HG03066 (cell line): Measurements from ENCODE around the gene TET2.
A peak's percentile ranks its signal among the peaks of the same experiment; 100 is the strongest.

Experiments used
- ATAC-seq: cut with Tn5 transposase; IDR thresholded peaks from one replicate; pipeline ENCODE4 v1.9.1; 2021; ENCODE audit warnings: low read depth; ENCODE audit not compliant: unreplicated experiment

TET2 gene

DNA sequence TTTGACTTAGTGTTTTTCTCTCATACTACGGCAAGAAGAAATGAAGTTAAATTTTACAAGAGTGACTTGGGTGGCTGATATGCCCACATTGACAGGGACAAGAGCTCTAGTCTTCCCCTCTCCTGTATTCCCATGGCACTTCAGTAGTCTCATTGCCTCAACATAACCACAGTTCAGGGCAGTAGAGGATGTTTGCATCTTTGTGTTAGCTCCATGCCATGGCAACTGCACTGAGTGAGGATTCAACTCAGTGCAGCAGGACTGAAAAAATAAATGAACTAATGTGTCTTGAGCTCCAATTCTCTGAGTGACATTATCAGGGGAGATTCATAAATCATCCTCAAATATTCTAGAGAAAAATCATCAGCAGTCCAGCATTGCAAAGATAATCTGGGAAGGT, 78.8 kb downstream of the TET2 start:
- no peak for ATAC-seq

DNA sequence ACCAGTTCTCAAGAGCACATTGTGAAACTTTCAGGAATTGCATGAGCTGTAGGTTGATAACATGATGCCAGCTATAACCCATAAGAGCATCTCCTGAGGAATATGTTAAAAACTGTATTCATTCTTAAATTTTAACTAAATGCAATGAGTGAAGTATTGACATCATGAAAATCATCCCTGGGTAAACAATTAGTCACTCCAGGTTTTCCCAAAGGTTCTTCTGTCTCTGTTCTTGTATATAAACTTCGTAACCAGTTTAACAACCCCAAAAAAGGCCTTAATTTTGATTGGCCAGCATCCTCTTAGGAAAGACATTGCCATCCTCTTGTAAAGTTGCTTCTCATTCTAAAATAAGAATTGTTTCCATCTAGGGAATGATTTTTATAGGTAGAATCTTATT, 80.4 kb downstream of the TET2 start:
- ATAC-seq: no peak

DNA sequence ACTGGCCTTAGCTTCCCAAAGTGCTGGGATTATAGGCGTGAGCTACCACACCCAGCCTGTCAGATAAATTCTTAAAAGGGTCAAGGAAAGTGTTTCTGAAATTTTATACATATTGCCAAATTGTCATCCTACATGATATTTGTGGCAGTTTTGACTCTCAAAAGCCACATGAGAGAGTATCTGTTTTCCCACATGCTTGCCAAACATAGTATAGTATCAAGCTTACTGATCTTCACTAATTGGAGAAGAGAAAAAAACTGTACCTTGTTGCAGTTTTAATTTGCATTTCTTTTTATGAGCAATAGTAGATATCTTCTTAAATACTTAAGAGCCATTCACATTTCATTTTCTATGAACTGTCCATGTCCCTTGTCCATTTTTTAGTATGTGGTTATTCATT, 83.6 kb downstream of the TET2 start:
- ATAC-seq: no peak

DNA sequence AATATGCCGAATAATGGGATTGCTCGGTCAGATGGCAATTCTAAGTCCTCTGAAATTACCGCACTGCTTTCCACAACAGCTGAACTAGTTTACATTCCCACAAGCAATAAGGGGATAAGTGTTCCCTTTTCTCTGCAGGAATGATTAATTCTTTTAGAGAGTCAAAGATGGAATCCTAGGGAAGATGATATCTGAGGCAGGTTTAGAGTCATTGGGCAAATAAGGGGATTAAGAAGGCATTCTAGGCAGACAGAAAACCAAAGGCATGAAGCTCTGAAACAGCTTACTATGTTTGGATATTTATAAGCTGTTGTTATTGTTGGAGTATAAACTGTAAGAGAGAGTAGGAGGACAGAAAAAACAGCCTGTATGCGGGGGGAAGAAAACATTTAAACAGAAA, 85.7 kb downstream of the TET2 start:
- ATAC-seq: no peak

DNA sequence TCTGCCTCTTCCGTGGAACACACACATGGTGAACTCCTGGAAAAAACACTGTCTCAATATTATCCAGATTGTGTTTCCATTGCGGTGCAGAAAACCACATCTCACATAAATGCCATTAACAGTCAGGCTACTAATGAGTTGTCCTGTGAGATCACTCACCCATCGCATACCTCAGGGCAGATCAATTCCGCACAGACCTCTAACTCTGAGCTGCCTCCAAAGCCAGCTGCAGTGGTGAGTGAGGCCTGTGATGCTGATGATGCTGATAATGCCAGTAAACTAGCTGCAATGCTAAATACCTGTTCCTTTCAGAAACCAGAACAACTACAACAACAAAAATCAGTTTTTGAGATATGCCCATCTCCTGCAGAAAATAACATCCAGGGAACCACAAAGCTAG, 87.9 kb downstream of the TET2 start:
- ATAC-seq: no peak

- peak; percentile 90 for ATAC-seq
Observed at GRCh38 chr4:105236202-105236915, 89.7 kb downstream of the TET2 start.

DNA sequence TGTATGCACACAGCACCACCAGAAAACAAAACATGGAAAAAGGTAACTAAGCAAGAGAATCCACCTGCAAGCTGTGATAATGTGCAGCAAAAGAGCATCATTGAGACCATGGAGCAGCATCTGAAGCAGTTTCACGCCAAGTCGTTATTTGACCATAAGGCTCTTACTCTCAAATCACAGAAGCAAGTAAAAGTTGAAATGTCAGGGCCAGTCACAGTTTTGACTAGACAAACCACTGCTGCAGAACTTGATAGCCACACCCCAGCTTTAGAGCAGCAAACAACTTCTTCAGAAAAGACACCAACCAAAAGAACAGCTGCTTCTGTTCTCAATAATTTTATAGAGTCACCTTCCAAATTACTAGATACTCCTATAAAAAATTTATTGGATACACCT, 90.2 kb downstream of the TET2 start:
- peak; percentile 35 for ATAC-seq

DNA sequence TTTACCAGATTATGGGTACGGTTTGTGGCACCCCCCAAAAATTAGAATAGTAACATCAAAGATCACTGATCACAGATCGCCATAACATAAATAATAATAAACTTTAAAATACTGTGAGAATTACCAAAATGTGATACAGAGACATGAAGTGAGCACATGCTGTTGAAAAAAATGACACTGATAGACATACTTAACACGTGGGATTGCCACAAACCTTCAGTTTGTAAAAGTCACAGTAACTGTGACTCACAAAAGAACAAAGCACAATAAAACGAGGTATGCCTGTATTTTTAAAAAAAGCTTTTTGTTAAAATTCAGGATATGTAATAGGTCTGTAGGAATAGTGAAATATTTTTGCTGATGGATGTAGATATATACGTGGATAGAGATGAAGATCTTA, 93.4 kb downstream of the TET2 start:
- ATAC-seq: no peak

DNA sequence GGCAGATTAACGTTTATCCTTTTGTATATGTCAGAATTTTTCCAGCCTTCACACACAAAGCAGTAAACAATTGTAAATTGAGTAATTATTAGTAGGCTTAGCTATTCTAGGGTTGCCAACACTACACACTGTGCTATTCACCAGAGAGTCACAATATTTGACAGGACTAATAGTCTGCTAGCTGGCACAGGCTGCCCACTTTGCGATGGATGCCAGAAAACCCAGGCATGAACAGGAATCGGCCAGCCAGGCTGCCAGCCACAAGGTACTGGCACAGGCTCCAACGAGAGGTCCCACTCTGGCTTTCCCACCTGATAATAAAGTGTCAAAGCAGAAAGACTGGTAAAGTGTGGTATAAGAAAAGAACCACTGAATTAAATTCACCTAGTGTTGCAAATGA, 94.8 kb downstream of the TET2 start:
- no peak for ATAC-seq

DNA sequence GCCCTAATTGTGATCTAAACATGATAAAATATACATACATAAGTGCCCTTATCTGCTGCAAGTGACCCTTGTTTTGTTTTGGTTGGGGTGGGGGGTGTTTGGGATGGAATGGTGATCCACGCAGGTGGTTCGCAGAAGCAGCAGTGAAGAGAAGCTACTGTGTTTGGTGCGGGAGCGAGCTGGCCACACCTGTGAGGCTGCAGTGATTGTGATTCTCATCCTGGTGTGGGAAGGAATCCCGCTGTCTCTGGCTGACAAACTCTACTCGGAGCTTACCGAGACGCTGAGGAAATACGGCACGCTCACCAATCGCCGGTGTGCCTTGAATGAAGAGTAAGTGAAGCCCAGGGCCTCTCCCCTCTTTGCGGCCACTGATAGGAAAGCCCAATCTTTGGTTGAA, 96.8 kb downstream of the TET2 start:
- ATAC-seq: no peak

GRCh38 chr4:105246712-105247111, 100.0 kb downstream of the TET2 start:
- ATAC-seq: no peak

DNA sequence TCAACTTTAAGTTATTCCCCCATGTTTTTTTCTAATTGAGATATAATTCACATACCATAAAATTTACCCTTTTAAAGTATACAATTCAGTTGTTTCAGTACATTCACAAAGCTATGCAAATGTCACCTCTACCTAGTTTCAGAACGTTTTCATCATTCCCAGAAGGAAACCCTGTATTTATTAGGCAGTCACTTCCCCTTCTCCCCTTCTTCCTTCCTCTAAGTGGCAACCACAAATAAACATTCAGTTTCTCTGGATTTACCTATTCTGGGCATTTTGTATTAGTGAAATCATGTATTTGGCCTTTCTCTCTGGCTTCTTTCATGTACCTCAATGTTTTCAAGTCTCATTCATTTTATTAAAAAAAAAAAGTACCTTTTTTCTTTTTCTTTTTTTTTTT, 101.9 kb downstream of the TET2 start:
- ATAC-seq: no peak

- ATAC-seq: no peak
Observed at GRCh38 chr4:105257817-105258495, 111.3 kb downstream of the TET2 start.

DNA sequence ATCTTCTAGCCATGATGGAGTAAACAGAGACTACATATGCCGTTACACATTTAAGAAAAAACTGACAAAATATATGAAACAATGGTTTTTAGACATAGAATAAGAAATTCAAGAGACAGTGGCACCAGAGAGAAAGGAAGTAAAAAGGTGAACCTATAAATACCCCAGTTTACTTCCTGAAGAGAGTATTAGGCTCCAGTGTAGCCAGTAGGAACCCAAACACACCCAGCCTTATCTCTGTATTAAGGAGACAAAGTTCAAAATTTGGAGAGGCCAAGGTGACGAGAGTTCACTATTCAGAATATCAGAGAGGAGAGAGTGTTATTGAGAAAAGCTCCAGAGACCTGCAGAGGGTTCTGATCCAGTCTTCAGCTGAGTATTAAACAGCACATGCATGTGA, 119.0 kb downstream of the TET2 start:
- ATAC-seq: no peak

DNA sequence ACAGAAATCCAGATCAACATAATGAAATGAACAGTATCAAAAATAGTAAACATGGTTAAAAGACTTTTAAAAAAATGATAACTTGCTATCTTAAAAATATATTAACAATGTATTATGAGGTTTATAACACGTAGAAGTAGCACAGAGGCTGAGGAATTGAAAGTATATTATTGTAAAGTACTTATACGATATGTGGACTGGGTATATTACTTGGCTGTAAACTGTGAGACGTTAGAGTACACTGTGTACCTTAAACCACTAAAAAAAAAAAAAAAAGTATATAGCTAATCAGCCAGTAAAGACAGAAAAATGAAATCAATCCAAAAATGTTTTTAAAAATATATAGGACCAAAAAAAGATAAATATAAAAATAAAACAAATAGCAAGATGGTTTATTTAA, 120.6 kb downstream of the TET2 start:
- no peak for ATAC-seq

- no peak for ATAC-seq
Observed at GRCh38 chr4:105272002-105272401, 125.3 kb downstream of the TET2 start.

GRCh38 chr4:105273230-105273629, 126.6 kb downstream of the TET2 start:
- ATAC-seq: no peak

DNA sequence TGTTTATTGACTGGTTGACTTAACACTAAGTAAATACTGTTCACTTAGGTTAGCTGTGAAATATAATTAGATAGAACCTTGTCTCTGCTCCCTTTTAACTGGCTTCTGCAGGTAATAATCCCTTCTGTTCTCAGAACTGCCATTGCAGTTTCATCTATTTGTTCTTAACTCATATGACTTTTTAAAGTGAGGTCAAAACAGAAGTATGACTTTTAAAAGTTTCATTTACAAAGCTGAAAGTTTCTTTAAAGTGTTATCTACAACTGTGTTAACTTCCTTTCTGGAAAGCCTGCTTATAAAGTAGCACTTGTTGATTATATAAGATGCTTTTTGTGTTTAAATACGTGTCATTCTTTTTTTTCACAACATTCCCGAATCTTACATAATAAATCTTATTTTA, 127.4 kb downstream of the TET2 start:
- ATAC-seq: no peak

GRCh38 chr4:105274504-105274903, 127.8 kb downstream of the TET2 start:
- ATAC-seq: no peak

DNA sequence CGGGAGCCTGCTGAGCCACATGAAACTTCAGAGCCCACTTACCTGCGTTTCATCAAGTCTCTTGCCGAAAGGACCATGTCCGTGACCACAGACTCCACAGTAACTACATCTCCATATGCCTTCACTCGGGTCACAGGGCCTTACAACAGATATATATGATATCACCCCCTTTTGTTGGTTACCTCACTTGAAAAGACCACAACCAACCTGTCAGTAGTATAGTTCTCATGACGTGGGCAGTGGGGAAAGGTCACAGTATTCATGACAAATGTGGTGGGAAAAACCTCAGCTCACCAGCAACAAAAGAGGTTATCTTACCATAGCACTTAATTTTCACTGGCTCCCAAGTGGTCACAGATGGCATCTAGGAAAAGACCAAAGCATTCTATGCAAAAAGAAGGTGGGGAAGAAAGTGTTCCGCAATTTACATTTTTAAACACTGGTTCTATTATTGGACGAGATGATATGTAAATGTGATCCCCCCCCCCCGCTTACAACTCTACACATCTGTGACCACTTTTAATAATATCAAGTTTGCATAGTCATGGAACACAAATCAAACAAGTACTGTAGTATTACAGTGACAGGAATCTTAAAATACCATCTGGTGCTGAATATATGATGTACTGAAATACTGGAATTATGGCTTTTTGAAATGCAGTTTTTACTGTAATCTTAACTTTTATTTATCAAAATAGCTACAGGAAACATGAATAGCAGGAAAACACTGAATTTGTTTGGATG, 129.9 kb downstream of the TET2 start:
- no peak for ATAC-seq

GRCh38 chr4:105277702-105278101, 131.0 kb downstream of the TET2 start:
- no peak for ATAC-seq

- no peak for ATAC-seq
Observed at GRCh38 chr4:105279314-105279713, 132.6 kb downstream of the TET2 start.
